ENCODE results near the gene ADAM19.

Gene ADAM19

GRCh38 chr5:157559301-157559700 lies 16.3 kb downstream of the ADAM19 start:
- no peak overlapping the region for H4K8ac ChIP-seq (ENCODE audit: low read length)
- H2BK5ac ChIP-seq (ENCODE audit: low read depth, low read length, poor library complexity, severe bottlenecking): peak overlapping the region; percentile 8
- peak; percentile 54 for DNase-seq
- no peak overlapping the region for H3K18ac ChIP-seq (ENCODE audit: low read depth in 1 of 2, low read length in 2 of 2)
- peak overlapping the region; percentile 98 for H3K27ac ChIP-seq (ENCODE audit: low read length, poor library complexity, severe bottlenecking)
- H2BK120ac ChIP-seq (ENCODE audit: low read depth, low read length): no peak overlapping the region
- no peak overlapping the region for H3K23ac ChIP-seq (ENCODE audit: low read length in 2 of 2)
- H3K9me3 ChIP-seq (ENCODE audit: control insufficient read depth, low read length): no peaks in the 10 kb centered on the region
- H3K4me1 ChIP-seq (ENCODE audit: control insufficient read depth, insufficient read depth, low read depth, low read length): peaks cover 22% of the 10 kb centered on the region
- no peak overlapping the region for H3K9ac ChIP-seq (ENCODE audit: low read length)
- no peak overlapping the region for H2BK15ac ChIP-seq (ENCODE audit: low read depth, poor library complexity, severe bottlenecking)
- H4K91ac ChIP-seq (ENCODE audit: low read length): no peak overlapping the region
- no peaks in the 10 kb centered on the region for H3K27me3 ChIP-seq (ENCODE audit: control insufficient read depth in 1 of 2, insufficient read depth in 1 of 2, low read length in 2 of 2)
- H2AK5ac ChIP-seq (ENCODE audit: low read length, severe bottlenecking): peak overlapping the region; percentile 70
- H3K4me3 ChIP-seq (ENCODE audit: insufficient read depth in 1 of 2, low read depth in 1 of 2, low read length in 2 of 2): no peak overlapping the region
- no peak overlapping the region for H3K4me2 ChIP-seq (ENCODE audit: low read length, poor library complexity, severe bottlenecking)
- no peak overlapping the region for H3K14ac ChIP-seq (ENCODE audit: low read length in 2 of 2)
- peaks cover 0 to 27% of the 10 kb centered on the region in 2 experiments for H3K36me3 ChIP-seq (ENCODE audit: control insufficient read depth in 1 of 2, insufficient read depth in 2 of 2, low read depth in 1 of 2, low read length in 2 of 2)
- 57% methylated on average over 2 of the region's 2 CpGs for WGBS
- H3K79me1 ChIP-seq (replicated peaks; ENCODE audit: low read length, poor library complexity, severe bottlenecking): no peaks in the 10 kb centered on the region
- no peak overlapping the region for H3K4ac ChIP-seq (ENCODE audit: low read depth in 1 of 2, low read length in 2 of 2)
- H2AFZ ChIP-seq (ENCODE audit: low read depth, low read length): no peak overlapping the region
- no peak overlapping the region for H2BK12ac ChIP-seq (ENCODE audit: low read length in 2 of 2)

GRCh38 chr5:157558681-157559080 lies 16.9 kb downstream of the ADAM19 start:
- Histone ChIP-seq H2BK120ac (ENCODE audit: low read depth, low read length) (no peak overlapping the region), H4K91ac (ENCODE audit: low read length) (no peak overlapping the region), H3K27me3 (ENCODE audit: control insufficient read depth in 1 of 2, insufficient read depth in 1 of 2, low read length in 2 of 2) (no peaks in the 10 kb centered on the region), H2BK5ac (ENCODE audit: low read depth, low read length, poor library complexity, severe bottlenecking) (peak overlapping the region; percentile 68), H2BK15ac (ENCODE audit: low read depth, poor library complexity, severe bottlenecking) (no peak overlapping the region), H3K36me3 (ENCODE audit: control insufficient read depth in 1 of 2, insufficient read depth in 2 of 2, low read depth in 1 of 2, low read length in 2 of 2) (peaks cover 0 to 21% of the 10 kb centered on the region in 2 experiments), H2AK5ac (ENCODE audit: low read length, severe bottlenecking) (peak overlapping the region; percentile 58), H4K8ac (ENCODE audit: low read length) (no peak overlapping the region), H3K4me3 (ENCODE audit: insufficient read depth in 1 of 2, low read depth in 1 of 2, low read length in 2 of 2) (no peak overlapping the region), H3K18ac (ENCODE audit: low read depth in 1 of 2, low read length in 2 of 2) (no peak overlapping the region), H3K9me3 (ENCODE audit: control insufficient read depth, low read length) (no peaks in the 10 kb centered on the region), H3K4ac (ENCODE audit: low read depth in 1 of 2, low read length in 2 of 2) (no peak overlapping the region), H3K27ac (ENCODE audit: low read length, poor library complexity, severe bottlenecking) (peak overlapping the region; percentile 98), H3K79me1 (replicated peaks; ENCODE audit: low read length, poor library complexity, severe bottlenecking) (no peaks in the 10 kb centered on the region), H3K14ac (ENCODE audit: low read length in 2 of 2) (no peak overlapping the region), H3K9ac (ENCODE audit: low read length) (no peak overlapping the region), H3K4me1 (ENCODE audit: control insufficient read depth, insufficient read depth, low read depth, low read length) (peaks cover 25% of the 10 kb centered on the region), H2BK12ac (ENCODE audit: low read length in 2 of 2) (no peak overlapping the region), H3K23ac (ENCODE audit: low read length in 2 of 2) (no peak overlapping the region), H2AFZ (ENCODE audit: low read depth, low read length) (no peak overlapping the region), H3K4me2 (ENCODE audit: low read length, poor library complexity, severe bottlenecking) (peak overlapping the region; percentile 40)
- no peak for DNase-seq
- no CpG with 5 or more reads among the region's 2 CpGs for WGBS

GRCh38 chr5:157558041-157558595 lies 17.5 kb downstream of the ADAM19 start:
- H2BK120ac ChIP-seq (ENCODE audit: low read depth, low read length): peak overlapping the region; percentile 35
- no peak overlapping the region for H4K91ac ChIP-seq (ENCODE audit: low read length)
- no peaks in the 10 kb centered on the region for H3K27me3 ChIP-seq (ENCODE audit: control insufficient read depth in 1 of 2, insufficient read depth in 1 of 2, low read length in 2 of 2)
- H3K36me3 ChIP-seq (ENCODE audit: control insufficient read depth in 1 of 2, insufficient read depth in 2 of 2, low read depth in 1 of 2, low read length in 2 of 2): peaks cover 0 to 15% of the 10 kb centered on the region in 2 experiments
- H3K27ac ChIP-seq (ENCODE audit: low read length, poor library complexity, severe bottlenecking): peak overlapping the region; percentile 98
- peaks cover 22% of the 10 kb centered on the region for H3K4me1 ChIP-seq (ENCODE audit: control insufficient read depth, insufficient read depth, low read depth, low read length)
- no peak overlapping the region for H2BK15ac ChIP-seq (ENCODE audit: low read depth, poor library complexity, severe bottlenecking)
- H3K4me3 ChIP-seq (ENCODE audit: insufficient read depth in 1 of 2, low read depth in 1 of 2, low read length in 2 of 2): no peak overlapping the region
- no peak overlapping the region for H2AK5ac ChIP-seq (ENCODE audit: low read length, severe bottlenecking)
- DNase-seq: peak; percentile 74
- H3K14ac ChIP-seq (ENCODE audit: low read length in 2 of 2): no peak overlapping the region
- no peak overlapping the region for H3K4ac ChIP-seq (ENCODE audit: low read depth in 1 of 2, low read length in 2 of 2)
- no peaks in the 10 kb centered on the region for H3K79me1 ChIP-seq (replicated peaks; ENCODE audit: low read length, poor library complexity, severe bottlenecking)
- H2AFZ ChIP-seq (ENCODE audit: low read depth, low read length): no peak overlapping the region
- no peak overlapping the region for H4K8ac ChIP-seq (ENCODE audit: low read length)
- H3K23ac ChIP-seq (ENCODE audit: low read length in 2 of 2): no peak overlapping the region
- no peak overlapping the region for H3K9ac ChIP-seq (ENCODE audit: low read length)
- H3K4me2 ChIP-seq (ENCODE audit: low read length, poor library complexity, severe bottlenecking): peak overlapping the region; percentile 51
- H3K9me3 ChIP-seq (ENCODE audit: control insufficient read depth, low read length): no peaks in the 10 kb centered on the region
- 33% methylated on average over 2 of the region's 4 CpGs for WGBS
- H2BK12ac ChIP-seq (ENCODE audit: low read length in 2 of 2): no peak overlapping the region
- no peak overlapping the region for H3K18ac ChIP-seq (ENCODE audit: low read depth in 1 of 2, low read length in 2 of 2)
- H2BK5ac ChIP-seq (ENCODE audit: low read depth, low read length, poor library complexity, severe bottlenecking): peak overlapping the region; percentile 68

GRCh38 chr5:157556615-157557418 lies 18.8 kb downstream of the ADAM19 start:
- Histone ChIP-seq H3K4me1 (ENCODE audit: control insufficient read depth, insufficient read depth, low read depth, low read length) (peaks cover 15% of the 10 kb centered on the region), H4K8ac (ENCODE audit: low read length) (no peak overlapping the region), H2AFZ (ENCODE audit: low read depth, low read length) (no peak overlapping the region), H3K27me3 (ENCODE audit: control insufficient read depth in 1 of 2, insufficient read depth in 1 of 2, low read length in 2 of 2) (no peaks in the 10 kb centered on the region), H3K4ac (ENCODE audit: low read depth in 1 of 2, low read length in 2 of 2) (no peak overlapping the region), H3K36me3 (ENCODE audit: control insufficient read depth in 1 of 2, insufficient read depth in 2 of 2, low read depth in 1 of 2, low read length in 2 of 2) (peaks cover 0 to 9% of the 10 kb centered on the region in 2 experiments), H3K4me2 (ENCODE audit: low read length, poor library complexity, severe bottlenecking) (no peak overlapping the region), H3K18ac (ENCODE audit: low read depth in 1 of 2, low read length in 2 of 2) (no peak overlapping the region), H2AK5ac (ENCODE audit: low read length, severe bottlenecking) (peak overlapping the region; percentile 82), H3K4me3 (ENCODE audit: insufficient read depth in 1 of 2, low read depth in 1 of 2, low read length in 2 of 2) (no peak overlapping the region), H2BK12ac (ENCODE audit: low read length in 2 of 2) (no peak overlapping the region), H3K14ac (ENCODE audit: low read length in 2 of 2) (no peak overlapping the region), H3K79me1 (replicated peaks; ENCODE audit: low read length, poor library complexity, severe bottlenecking) (no peaks in the 10 kb centered on the region), H2BK120ac (ENCODE audit: low read depth, low read length) (no peak overlapping the region), H3K9ac (ENCODE audit: low read length) (no peak overlapping the region), H2BK15ac (ENCODE audit: low read depth, poor library complexity, severe bottlenecking) (no peak overlapping the region), H2BK5ac (ENCODE audit: low read depth, low read length, poor library complexity, severe bottlenecking) (peak overlapping the region; percentile 19), H4K91ac (ENCODE audit: low read length) (no peak overlapping the region), H3K9me3 (ENCODE audit: control insufficient read depth, low read length) (no peaks in the 10 kb centered on the region), H3K23ac (ENCODE audit: low read length in 2 of 2) (no peak overlapping the region), H3K27ac (ENCODE audit: low read length, poor library complexity, severe bottlenecking) (peak overlapping the region; percentile 98)
- 100% methylated on average over 8 of the region's 8 CpGs for WGBS
- DNase-seq: no peak

Measured in mesenchymal stem cell (in vitro differentiated cells and primary cell).